Vagina (tissue), 2 donors: ENCODE data around the gene ELAVL1. TPM values are rescaled to one million over a fixed set of nuclear protein-coding genes. Genes with fewer than 3 reads are reported as not detected.

Source experiments
- DNase-seq, 2 donors: peaks; one replicate each; pipeline ENCODE4 v3.0.0-alpha.2; 2017; ENCODE audit errors: extremely low spot score in 2 of 2
- H3K27ac ChIP-seq: fragments of 200-600 bp; sonication (generic); one replicate; pipeline ENCODE4 v1.5.1; 2019
- H3K27me3 ChIP-seq: fragments of 200-600 bp; sonication (generic); one replicate; pipeline ENCODE4 v1.5.1; 2019
- H3K36me3 ChIP-seq, 2 donors: fragments of 200-600 bp; sonication (generic); one replicate each; pipeline ENCODE4 v1.5.1; 2017 to 2019
- H3K4me1 ChIP-seq: fragments of 200-600 bp; sonication (generic); one replicate; pipeline ENCODE4 v1.5.1; 2019
- H3K4me3 ChIP-seq, 2 donors: fragments of 200-600 bp; sonication (generic); 1 replicate in 1 of 2; 2 replicates in 1 of 2; pipeline ENCODE4 v1.5.1; 2016 to 2019
- H3K9me3 ChIP-seq: fragments of 200-600 bp; sonication (generic); one replicate; pipeline ENCODE4 v1.5.1; 2019
- CTCF ChIP-seq, 3 experiments: fragments of 450-650 bp in 2 of 3; fragments of 200-600 bp in 1 of 3; sonication (generic) in 1 of 3; IDR thresholded peaks; one replicate each; pipeline ENCODE4 v1.5.1; 2017 to 2019; ENCODE audit warnings: antibody characterized with exemption in 3 of 3, mild to moderate bottlenecking in 2 of 3, moderate library complexity in 2 of 3
- POLR2A ChIP-seq, 2 donors: fragments of 450-650 bp; IDR thresholded peaks; one replicate each; pipeline ENCODE4 v1.6.1; 2017; ENCODE audit warnings: antibody characterized with exemption in 2 of 2, mild to moderate bottlenecking in 2 of 2, moderate library complexity in 2 of 2
- POLR2AphosphoS5 ChIP-seq, 2 donors: sonication (generic); formaldehyde crosslinking; IDR thresholded peaks; one replicate each; pipeline ENCODE4 v1.9.0; 2017; ENCODE audit warnings: antibody characterized with exemption in 2 of 2, mild to moderate bottlenecking in 2 of 2, low read depth in 1 of 2; ENCODE audit not compliant: insufficient read depth in 1 of 2
- intact Hi-C: fragments of 100-400 bp; cut with DNase I; formaldehyde crosslinking; loops from one replicate; pipeline ENCODE4 v1.15.1; 2023
- total RNA-seq: library from RNA; depleted of rRNA; stranded (reverse); fragments of >200 nt; gene quantifications from one replicate; pipeline ENCODE4 v1.2.3, GENCODE V29; 2016

ELAVL1 gene
- total RNA-seq, 1 donor from 2014 or later = 40.5 TPM

GRCh38 chr19:7921967-7922835 lies 83.2 kb downstream of the ELAVL1 start:
- peak overlapping the region; percentile 89 for H3K27ac ChIP-seq
- H3K27me3 ChIP-seq = no peaks in the 10 kb centered on the region
- H3K36me3 ChIP-seq = peaks cover 0 to 20% of the 10 kb centered on the region in 2 donors
- DNase-seq = no peak
- H3K4me1 ChIP-seq = peaks cover 81% of the 10 kb centered on the region
- H3K4me3 ChIP-seq = peak overlapping the region; percentile 51 to 71
- intact Hi-C loops = no loop called here
- H3K9me3 ChIP-seq = no peaks in the 10 kb centered on the region
- TF ChIP-seq POLR2A (IDR thresholded peaks at IDR 0.05) (no peak), CTCF (IDR thresholded peaks at IDR 0.05) (no peak), POLR2AphosphoS5 (IDR thresholded peaks at IDR 0.05; ENCODE audit: insufficient read depth in 1 of 2, low read depth in 1 of 2) (no peak)

- DNase-seq = no peak
- H3K4me1 ChIP-seq = peaks cover 79% of the 10 kb centered on the region
- TF ChIP-seq POLR2AphosphoS5 (IDR thresholded peaks at IDR 0.05; ENCODE audit: insufficient read depth in 1 of 2, low read depth in 1 of 2) (no peak), CTCF (IDR thresholded peaks at IDR 0.05) (no peak), POLR2A (IDR thresholded peaks at IDR 0.05) (no peak)
- H3K9me3 ChIP-seq = no peaks in the 10 kb centered on the region
- intact Hi-C loops = no loop called here
- H3K4me3 ChIP-seq = peak overlapping the region; percentile 51 to 71
- peaks cover 0 to 20% of the 10 kb centered on the region in 2 donors for H3K36me3 ChIP-seq
- H3K27me3 ChIP-seq = no peaks in the 10 kb centered on the region
- peak overlapping the region; percentile 89 for H3K27ac ChIP-seq
These were observed 84.0 kb downstream of the ELAVL1 start for GRCh38 chr19:7921302-7921966.

GRCh38 chr19:7920519-7921301 lies 84.7 kb downstream of the ELAVL1 start:
- peak; percentile 99 for DNase-seq
- peak in 1 of 2 donors; percentile 64 for TF ChIP-seq POLR2A (IDR thresholded peaks at IDR 0.05)
- no peak for TF ChIP-seq CTCF (IDR thresholded peaks at IDR 0.05)
- peak; percentile 8 to 79 for TF ChIP-seq POLR2AphosphoS5 (IDR thresholded peaks at IDR 0.05; ENCODE audit: insufficient read depth in 1 of 2, low read depth in 1 of 2)
- Histone ChIP-seq H3K36me3 (peaks cover 0 to 20% of the 10 kb centered on the region in 2 donors), H3K27me3 (no peaks in the 10 kb centered on the region), H3K4me1 (peaks cover 82% of the 10 kb centered on the region), H3K9me3 (no peaks in the 10 kb centered on the region), H3K27ac (peak overlapping the region; percentile 89), H3K4me3 (peak overlapping the region; percentile 61 to 78)
- intact Hi-C loops = no loop called here

GRCh38 chr19:7919610-7920518 lies 85.6 kb downstream of the ELAVL1 start, which contains the start of gene SNAPC2:
Gene SNAPC2, plus strand, starts transcription at chr19:7920338. Its CDS starts 29 bp downstream, at chr19:7920367.
- H3K4me1 ChIP-seq = peaks cover 84% of the 10 kb centered on the region
- H3K4me3 ChIP-seq = peak within 1 kb of the TSS; percentile 61 to 78
- no peaks in the 10 kb centered on the region for H3K9me3 ChIP-seq
- intact Hi-C loops = loop anchor here (10.0 kb wide), 1 partner anchor 85 kb away; the partner anchor contains the start of gene ELAVL1
- DNase-seq = peak in 1 of 2 donors; percentile 97
- peak within 1 kb of the TSS; percentile 89 for H3K27ac ChIP-seq
- TF ChIP-seq CTCF (IDR thresholded peaks at IDR 0.05) = no peak
- peak; percentile 83 to 86 for TF ChIP-seq POLR2AphosphoS5 (IDR thresholded peaks at IDR 0.05; ENCODE audit: insufficient read depth in 1 of 2, low read depth in 1 of 2)
- peak in 1 of 2 donors; percentile 55 for TF ChIP-seq POLR2A (IDR thresholded peaks at IDR 0.05)
- H3K36me3 ChIP-seq = peaks cover 0 to 20% of the 10 kb centered on the region in 2 donors
- H3K27me3 ChIP-seq = no peaks in the 10 kb centered on the region
